Hair follicle dermal papilla cell (primary cell): ENCODE measurements around the gene ELAPOR1. TPM values are rescaled to one million over a fixed set of nuclear protein-coding genes. Genes with fewer than 3 reads are reported as not detected.

Experiments
- small RNA-seq: library from RNA; depleted of rRNA; stranded (forward); fragments of <200 nt; gene quantifications from one replicate; pipeline ENCODE3, GENCODE V24; 2012
- total RNA-seq: library from RNA; depleted of rRNA; stranded (reverse); fragments of >200 nt; gene quantifications from 2 replicates; pipeline ENCODE4 v1.2.3, GENCODE V29; 2012

Gene ELAPOR1, protein sequence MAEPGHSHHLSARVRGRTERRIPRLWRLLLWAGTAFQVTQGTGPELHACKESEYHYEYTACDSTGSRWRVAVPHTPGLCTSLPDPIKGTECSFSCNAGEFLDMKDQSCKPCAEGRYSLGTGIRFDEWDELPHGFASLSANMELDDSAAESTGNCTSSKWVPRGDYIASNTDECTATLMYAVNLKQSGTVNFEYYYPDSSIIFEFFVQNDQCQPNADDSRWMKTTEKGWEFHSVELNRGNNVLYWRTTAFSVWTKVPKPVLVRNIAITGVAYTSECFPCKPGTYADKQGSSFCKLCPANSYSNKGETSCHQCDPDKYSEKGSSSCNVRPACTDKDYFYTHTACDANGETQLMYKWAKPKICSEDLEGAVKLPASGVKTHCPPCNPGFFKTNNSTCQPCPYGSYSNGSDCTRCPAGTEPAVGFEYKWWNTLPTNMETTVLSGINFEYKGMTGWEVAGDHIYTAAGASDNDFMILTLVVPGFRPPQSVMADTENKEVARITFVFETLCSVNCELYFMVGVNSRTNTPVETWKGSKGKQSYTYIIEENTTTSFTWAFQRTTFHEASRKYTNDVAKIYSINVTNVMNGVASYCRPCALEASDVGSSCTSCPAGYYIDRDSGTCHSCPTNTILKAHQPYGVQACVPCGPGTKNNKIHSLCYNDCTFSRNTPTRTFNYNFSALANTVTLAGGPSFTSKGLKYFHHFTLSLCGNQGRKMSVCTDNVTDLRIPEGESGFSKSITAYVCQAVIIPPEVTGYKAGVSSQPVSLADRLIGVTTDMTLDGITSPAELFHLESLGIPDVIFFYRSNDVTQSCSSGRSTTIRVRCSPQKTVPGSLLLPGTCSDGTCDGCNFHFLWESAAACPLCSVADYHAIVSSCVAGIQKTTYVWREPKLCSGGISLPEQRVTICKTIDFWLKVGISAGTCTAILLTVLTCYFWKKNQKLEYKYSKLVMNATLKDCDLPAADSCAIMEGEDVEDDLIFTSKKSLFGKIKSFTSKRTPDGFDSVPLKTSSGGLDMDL
- total RNA-seq = 0.32 and 0.85 TPM in 2 replicates

GRCh38 chr1:109113590-109114341 is at the start of gene ELAPOR1:
ELAPOR1 (plus strand) TSS chr1:109114115; CDS start chr1:109114184, 69 bp downstream.

GRCh38 chr1:109075531-109076490 is 38.1 kb upstream of the ELAPOR1 start, which contains the start of gene TAF13:
TAF13 (minus strand) TSS chr1:109076003; CDS start chr1:109075947, 56 bp downstream.

GRCh38 chr1:109090196-109091077 is 23.5 kb upstream of the ELAPOR1 start, which contains the start of gene TMEM167B:
TMEM167B (plus strand) TSS chr1:109090764; CDS start chr1:109090873, 109 bp downstream.

Small RNAs within 50 kb of the gene (small RNA-seq; reads per million reads assigned to genes)
- gene AL356488.2 = not detected

Other genes starting within 250 kb of the ELAPOR1 start
- gene GPSM2, start 237.1 kb upstream of the ELAPOR1 start, total RNA-seq = 43.6 and 47.4 TPM in 2 replicates
- 28.7 and 30.3 TPM in 2 replicates for gene CLCC1, start 150.6 kb upstream of the ELAPOR1 start, total RNA-seq
- 23.4 and 23.7 TPM in 2 replicates for gene WDR47, start 72.0 kb upstream of the ELAPOR1 start, total RNA-seq
- 68.7 and 86.2 TPM in 2 replicates for gene TAF13, start 38.1 kb upstream of the ELAPOR1 start, total RNA-seq
- gene TMEM167B, start 23.4 kb upstream of the ELAPOR1 start, total RNA-seq = 32.2 and 34.1 TPM in 2 replicates
- gene SARS1, start 99.8 kb downstream of the ELAPOR1 start, total RNA-seq = 299 and 317 TPM in 2 replicates
- 0.97 and 1.8 TPM in 2 replicates for gene CELSR2, start 135.4 kb downstream of the ELAPOR1 start, total RNA-seq
- gene PSRC1, start 169.0 kb downstream of the ELAPOR1 start, total RNA-seq = 3.0 and 5.0 TPM in 2 replicates
- not detected in 2 replicates for gene MYBPHL, start 192.9 kb downstream of the ELAPOR1 start, total RNA-seq